ENCODE measurements around the gene TNNI2. TPM values are rescaled to one million over a fixed set of nuclear protein-coding genes. Genes with fewer than 3 reads are reported as not detected.

The TNNI2 gene
- total RNA-seq, 4 donors from 2014 or later: 4.2 TPM; not detected in 3

DNA sequence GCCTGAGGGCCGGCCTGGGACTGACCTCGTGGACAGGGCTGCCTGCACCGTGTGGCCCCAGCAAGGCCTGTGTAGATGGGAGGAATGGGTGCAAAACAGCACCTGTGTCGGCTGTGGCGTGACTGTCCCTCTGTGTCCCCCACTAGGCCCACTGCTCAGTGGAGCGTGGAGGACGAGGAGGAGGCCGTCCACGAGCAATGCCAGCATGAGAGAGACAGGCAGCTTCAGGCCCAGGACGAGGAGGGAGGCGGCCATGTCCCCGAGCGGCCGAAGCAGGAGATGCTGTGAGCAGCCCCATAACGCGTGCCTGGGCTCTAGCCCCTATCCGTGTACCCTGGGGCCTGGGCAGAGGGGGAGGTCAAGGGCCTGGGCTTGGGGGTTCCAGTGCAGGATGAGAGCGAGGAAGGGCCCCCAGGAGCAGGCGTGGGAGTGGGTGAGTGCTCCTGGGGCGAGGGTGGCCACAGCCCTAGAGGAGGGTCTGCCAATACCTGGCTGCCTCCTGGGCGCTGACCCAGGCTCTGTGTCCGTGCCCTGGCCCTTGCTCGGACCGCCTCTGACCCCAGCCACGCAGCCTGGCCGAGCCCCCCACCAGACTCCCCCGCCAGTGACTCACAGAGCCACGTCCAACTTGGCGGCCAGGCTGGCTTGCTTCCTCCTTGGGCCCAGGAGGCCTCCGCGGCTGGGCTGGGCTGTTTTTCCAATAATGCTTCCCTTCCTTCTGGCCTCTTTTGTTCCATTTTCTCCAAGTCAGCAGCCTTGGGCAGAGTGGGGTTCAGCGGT, 41.4 kb downstream of the TNNI2 start:
- Histone ChIP-seq H3K27me3 (no peaks in the 10 kb centered on the region), H3K4me1 (peaks cover 65 to 78% (median 73%) of the 10 kb centered on the region in 4 donors), H3K4me3 (no peak overlapping the region), H3K36me3 (peaks cover 0 to 13% (median 3%) of the 10 kb centered on the region in 4 donors), H3K9me3 (no peaks in the 10 kb centered on the region), H3K27ac (replicated peaks in 1 of 4) (peak overlapping the region; percentile 79 to 84 (median 82))
- WGBS: 75% methylated on average over 16 of the region's 32 CpGs
- no peak for TF ChIP-seq POLR2AphosphoS5 (IDR thresholded peaks at IDR 0.05)
- no peak for TF ChIP-seq POLR2A (IDR thresholded peaks at IDR 0.05; ENCODE audit: low read depth)
- TF ChIP-seq EP300 (IDR thresholded peaks at IDR 0.05): no peak
- no peak for TF ChIP-seq CTCF (IDR thresholded peaks at IDR 0.05)
- intact Hi-C loops (cut with DNase I): loop anchor here (5.0 kb wide), 1 partner anchor 38 kb away; no protein-coding TSS in a partner anchor
- DNase-seq (ENCODE audit: extremely low spot score): no peak

- peaks cover 59 to 70% (median 66%) of the 10 kb centered on the region in 4 donors for H3K4me1 ChIP-seq
- H3K9me3 ChIP-seq: no peaks in the 10 kb centered on the region
- H3K27me3 ChIP-seq: no peaks in the 10 kb centered on the region
- H3K36me3 ChIP-seq: peaks cover 0 to 20% (median 5%) of the 10 kb centered on the region in 4 donors
- intact Hi-C loops (cut with DNase I): loop anchor here (5.0 kb wide), 1 partner anchor 39 kb away; no protein-coding TSS in a partner anchor
- DNase-seq (ENCODE audit: extremely low spot score): no peak
- whole genome bisulfite sequencing: 71% methylated on average over 6 of the region's 9 CpGs
- H3K4me3 ChIP-seq: no peak overlapping the region
- peak overlapping the region; percentile 79 to 84 (median 82) for H3K27ac ChIP-seq (replicated peaks in 1 of 4)
- TF ChIP-seq POLR2AphosphoS5 (IDR thresholded peaks at IDR 0.05) (no peak), EP300 (IDR thresholded peaks at IDR 0.05) (no peak), CTCF (IDR thresholded peaks at IDR 0.05) (no peak), POLR2A (IDR thresholded peaks at IDR 0.05; ENCODE audit: low read depth) (no peak)
Observed at GRCh38 chr11:1880746-1881441, 42.1 kb downstream of the TNNI2 start.

DNA sequence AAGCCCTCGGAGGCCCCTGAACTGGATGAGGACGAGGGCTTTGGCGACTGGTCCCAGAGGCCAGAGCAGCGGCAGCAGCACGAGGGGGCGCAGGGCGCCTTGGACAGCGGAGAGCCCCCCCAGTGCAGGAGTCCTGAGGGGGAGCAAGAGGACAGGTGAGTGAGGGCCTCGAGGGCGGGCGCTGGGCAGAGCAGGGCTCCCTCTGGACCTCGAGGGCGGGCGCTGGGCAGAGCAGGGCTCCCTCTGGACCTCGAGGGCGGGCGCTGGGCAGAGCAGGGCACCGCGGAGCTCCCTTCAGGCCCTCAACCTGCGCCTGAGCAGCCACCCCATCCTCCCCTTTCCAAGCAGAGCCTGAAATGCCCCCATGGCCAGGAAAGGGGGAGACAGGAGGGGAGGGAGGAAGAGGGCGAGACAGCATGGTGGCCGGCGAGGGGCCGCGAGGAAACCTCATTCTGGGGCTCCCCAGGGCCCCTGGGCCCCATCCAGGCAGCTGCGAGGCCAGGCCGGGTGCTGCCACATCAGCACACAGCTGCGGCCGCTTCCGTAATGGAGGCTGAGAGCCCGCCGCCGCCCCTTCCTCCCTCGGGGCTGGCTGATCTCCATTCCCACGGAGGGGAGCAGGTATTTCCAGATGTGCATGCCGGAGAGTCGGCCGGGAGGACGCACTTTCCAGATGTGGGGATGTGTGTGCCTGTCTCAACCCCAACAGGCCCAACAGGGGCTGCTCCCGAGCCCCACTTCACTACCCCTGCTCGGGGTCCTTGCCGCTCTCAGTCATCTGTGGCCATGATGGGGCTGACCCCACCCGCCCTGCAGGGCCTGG, 42.9 kb downstream of the TNNI2 start:
- DNase-seq (ENCODE audit: extremely low spot score): no peak
- H3K4me3 ChIP-seq: peak overlapping the region in 2 of 4 donors; percentile 2 to 17
- 21% methylated on average over 14 of the region's 43 CpGs for WGBS
- TF ChIP-seq EP300 (IDR thresholded peaks at IDR 0.05) (no peak), POLR2AphosphoS5 (IDR thresholded peaks at IDR 0.05) (peak in 1 of 2 donors; percentile 18)
- H3K4me1 ChIP-seq: peaks cover 51 to 62% (median 58%) of the 10 kb centered on the region in 4 donors
- H3K9me3 ChIP-seq: no peaks in the 10 kb centered on the region
- no peaks in the 10 kb centered on the region for H3K27me3 ChIP-seq
- H3K27ac ChIP-seq (replicated peaks in 1 of 4): peak overlapping the region; percentile 79 to 84 (median 82)
- intact Hi-C loops (cut with DNase I): loop anchor here (2.0 to 5.0 kb wide), 2 partner anchors 39 to 271 kb away; no protein-coding TSS in a partner anchor
- peaks cover 0 to 27% (median 6%) of the 10 kb centered on the region in 4 donors for H3K36me3 ChIP-seq

GRCh38 chr11:1882265-1883238, 43.8 kb downstream of the TNNI2 start:
- peaks cover 42 to 53% (median 49%) of the 10 kb centered on the region in 4 donors for H3K4me1 ChIP-seq
- intact Hi-C loops (cut with DNase I): loop anchor here (2.0 to 5.0 kb wide), 2 partner anchors 40 to 270 kb away; no protein-coding TSS in a partner anchor
- TF ChIP-seq CTCF (IDR thresholded peaks at IDR 0.05) (peak; percentile 81 to 94 (median 92)), EP300 (IDR thresholded peaks at IDR 0.05) (no peak), POLR2AphosphoS5 (IDR thresholded peaks at IDR 0.05) (peak; percentile 16 to 59), POLR2A (IDR thresholded peaks at IDR 0.05; ENCODE audit: low read depth) (no peak)
- H3K27me3 ChIP-seq: no peaks in the 10 kb centered on the region
- H3K4me3 ChIP-seq: peak overlapping the region in 2 of 4 donors; percentile 2 to 17
- peak overlapping the region; percentile 79 to 84 (median 82) for H3K27ac ChIP-seq (replicated peaks in 1 of 4)
- no peaks in the 10 kb centered on the region for H3K9me3 ChIP-seq
- peaks cover 0 to 34% (median 9%) of the 10 kb centered on the region in 4 donors for H3K36me3 ChIP-seq
- 18% methylated on average over 12 of the region's 23 CpGs for WGBS
- peak; percentile 96 for DNase-seq (ENCODE audit: extremely low spot score)

All from esophagus muscularis mucosa (tissue), 4 donors.